Amniotic stem cell (primary cell): ENCODE measurements around the gene TMEM106C.

ENCODE experiments used
- DNase-seq: peaks from one replicate; lab custom pipeline; 2025; lab: John Stamatoyannopoulos, UW

TMEM106C gene

DNA sequence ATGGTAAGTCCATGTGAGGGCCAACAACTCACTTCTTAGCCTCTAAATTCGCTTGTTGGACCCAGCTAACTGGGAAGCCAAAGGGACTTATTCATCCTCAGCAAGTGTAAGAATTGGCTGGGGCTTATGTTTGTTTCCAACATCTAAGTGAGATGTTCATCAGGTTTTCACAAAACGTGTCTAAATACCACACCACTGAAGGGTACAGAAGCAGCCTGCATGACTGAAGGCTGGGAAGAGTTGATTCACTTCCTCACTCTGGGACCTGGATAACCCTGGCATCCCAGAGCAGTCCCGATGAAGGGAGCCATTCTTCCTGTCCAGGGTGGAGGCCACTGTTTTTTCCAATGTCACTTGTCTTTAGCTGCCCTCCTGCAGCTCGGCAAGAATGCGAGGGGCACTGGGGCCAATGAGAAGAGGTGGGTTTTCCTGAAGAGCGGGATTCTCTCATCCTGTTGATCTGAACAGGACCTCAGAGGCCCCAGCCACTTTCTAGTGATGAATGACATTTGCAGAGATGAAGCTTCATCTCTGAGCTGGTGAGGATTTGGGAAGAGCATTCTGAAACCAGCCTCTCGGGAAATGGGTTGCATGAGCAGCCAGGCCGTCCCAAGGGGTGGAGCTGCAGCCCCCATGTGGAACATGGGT lies 53.1 kb downstream of the TMEM106C start:
- DNase-seq: no peak

DNA sequence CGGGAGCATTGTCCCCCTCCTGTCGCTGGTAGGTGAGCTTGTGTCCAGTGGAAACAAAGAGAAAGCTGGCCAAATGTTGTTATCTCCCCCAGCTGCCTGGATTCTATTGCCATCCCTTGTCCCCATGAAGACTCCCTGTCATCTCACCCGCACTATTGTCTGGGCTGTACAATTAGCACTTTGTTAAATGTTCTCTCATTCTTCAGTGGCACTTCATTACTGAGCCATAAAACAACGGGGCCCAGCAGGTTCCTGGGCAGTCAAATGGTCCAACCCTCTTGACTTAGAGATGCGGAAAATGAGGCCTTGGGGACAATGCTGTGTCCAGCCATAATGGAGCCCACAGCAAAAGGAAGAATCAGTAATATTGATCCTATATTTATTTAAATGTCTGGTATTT lies 54.1 kb downstream of the TMEM106C start:
- DNase-seq: no peak

DNA sequence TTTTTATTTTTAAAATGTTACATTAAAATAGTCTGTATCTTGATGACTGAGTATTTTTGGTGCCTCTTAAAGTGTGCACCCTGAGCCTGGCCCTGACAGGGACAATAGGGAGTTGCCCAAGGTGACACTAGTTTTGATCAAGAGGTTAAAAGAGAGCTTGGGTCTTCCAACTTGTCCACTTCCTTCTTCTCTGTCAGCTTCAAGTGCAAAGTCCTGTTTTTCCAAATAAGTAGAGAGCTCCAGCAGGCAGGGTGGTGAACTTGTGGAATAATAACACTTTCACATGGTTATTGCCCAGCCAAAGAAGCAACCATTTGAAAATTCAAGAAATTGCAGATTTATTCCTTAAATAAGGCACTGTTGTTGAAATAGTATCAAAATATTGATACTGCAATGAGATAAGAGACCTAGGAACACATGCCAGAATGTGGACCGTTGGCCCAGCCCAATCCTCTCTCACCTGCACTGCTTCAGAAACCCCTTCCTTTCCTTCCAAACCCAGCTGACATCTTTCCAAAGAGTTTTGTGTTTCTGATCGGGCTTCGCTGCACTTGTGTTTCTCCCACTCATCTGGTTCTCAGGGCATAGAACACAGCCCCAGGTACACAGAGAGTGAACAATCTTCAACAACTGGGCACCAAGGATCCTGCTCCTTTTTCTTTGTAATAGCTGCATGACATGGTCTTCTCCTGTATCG lies 54.7 kb downstream of the TMEM106C start:
- DNase-seq: no peak
